ENCODE measurements around the gene EPC1.
A peak's percentile ranks its signal among the peaks of the same experiment; 100 is the strongest.
"Not testable (repeated sequence)": the region's sequence is repeated elsewhere in the genome, so short reads cannot be mapped to it uniquely, and the experiment has no call there.

Gene EPC1

GRCh38 chr10:32367793-32368453 lies 21.0 kb upstream of the EPC1 start:
- ATAC-seq: peak; percentile 73
- TF ChIP-seq TOX (CRISPR knock-in tag; IDR thresholded peaks at IDR 0.05; ENCODE audit: borderline replicate concordance) (no peak), SNAI2 (CRISPR knock-in tag; IDR thresholded peaks at IDR 0.05) (no peak)

- no peak for ATAC-seq
- no peak for TF ChIP-seq SNAI2 (CRISPR knock-in tag; IDR thresholded peaks at IDR 0.05)
- no peak for TF ChIP-seq CSDC2 (CRISPR knock-in tag; IDR thresholded peaks at IDR 0.05)
- TF ChIP-seq TCF4 (CRISPR knock-in tag; IDR thresholded peaks at IDR 0.05; ENCODE audit: borderline replicate concordance): no peak
- TF ChIP-seq ZNF565 (CRISPR knock-in tag; conservative IDR thresholded peaks at IDR 0.05; ENCODE audit: low read depth): no peak
Observed at GRCh38 chr10:32366588-32366987, 19.6 kb upstream of the EPC1 start.

- no peak for ATAC-seq
- TF ChIP-seq POU6F1 (CRISPR knock-in tag; IDR thresholded peaks at IDR 0.05; ENCODE audit: borderline replicate concordance, low read depth) (no peak), RARB (CRISPR knock-in tag; IDR thresholded peaks at IDR 0.05) (no peak), CREB5 (CRISPR knock-in tag; IDR thresholded peaks at IDR 0.05; ENCODE audit: low read depth) (no peak), TOX (CRISPR knock-in tag; IDR thresholded peaks at IDR 0.05; ENCODE audit: borderline replicate concordance) (no peak), CSDC2 (CRISPR knock-in tag; IDR thresholded peaks at IDR 0.05) (no peak), SNAI2 (CRISPR knock-in tag; IDR thresholded peaks at IDR 0.05) (no peak)
Observed at GRCh38 chr10:32366111-32366510, 19.2 kb upstream of the EPC1 start.

- not testable (repeated sequence) for ATAC-seq
Observed at GRCh38 chr10:32365404-32365803, 18.4 kb upstream of the EPC1 start.

GRCh38 chr10:32362571-32362970 lies 15.6 kb upstream of the EPC1 start:
- no peak for ATAC-seq
- TF ChIP-seq SNAI2 (CRISPR knock-in tag; IDR thresholded peaks at IDR 0.05): no peak
- no peak for TF ChIP-seq POU6F1 (CRISPR knock-in tag; IDR thresholded peaks at IDR 0.05; ENCODE audit: borderline replicate concordance, low read depth)
- TF ChIP-seq BACH2 (CRISPR knock-in tag; IDR thresholded peaks at IDR 0.05; ENCODE audit: borderline replicate concordance): no peak
- no peak for TF ChIP-seq TOX (CRISPR knock-in tag; IDR thresholded peaks at IDR 0.05; ENCODE audit: borderline replicate concordance)
- TF ChIP-seq PPARA (CRISPR knock-in tag; IDR thresholded peaks at IDR 0.05; ENCODE audit: borderline replicate concordance): no peak
- TF ChIP-seq CREB5 (CRISPR knock-in tag; IDR thresholded peaks at IDR 0.05; ENCODE audit: low read depth): no peak
- no peak for TF ChIP-seq ARNTL (CRISPR knock-in tag; IDR thresholded peaks at IDR 0.05; ENCODE audit: borderline replicate concordance, low read depth)
- TF ChIP-seq ESRRG (CRISPR knock-in tag; IDR thresholded peaks at IDR 0.05): no peak
- no peak for TF ChIP-seq PATZ1 (CRISPR knock-in tag; IDR thresholded peaks at IDR 0.05; ENCODE audit: borderline replicate concordance)
- TF ChIP-seq CSDC2 (CRISPR knock-in tag; IDR thresholded peaks at IDR 0.05): no peak
- no peak for TF ChIP-seq ZC3H10 (CRISPR knock-in tag; IDR thresholded peaks at IDR 0.05)
- TF ChIP-seq ZFP30 (CRISPR knock-in tag; IDR thresholded peaks at IDR 0.05): no peak
- no peak for TF ChIP-seq ZNF8 (CRISPR knock-in tag; IDR thresholded peaks at IDR 0.05)

All from SK-N-SH treated with all-trans-retinoic acid at 6 μM for 48 hours (cell line).